HG03066 (cell line): ENCODE measurements around the gene STPG3.
A peak's percentile ranks its signal among the peaks of the same experiment; 100 is the strongest.
"Not testable (repeated sequence)": the region's sequence is repeated elsewhere in the genome, so short reads cannot be mapped to it uniquely, and the experiment has no call there.

Experiments used
- ATAC-seq: cut with Tn5 transposase; IDR thresholded peaks from one replicate; pipeline ENCODE4 v1.9.1; 2021; ENCODE audit warnings: low read depth; ENCODE audit not compliant: unreplicated experiment

Gene STPG3

DNA sequence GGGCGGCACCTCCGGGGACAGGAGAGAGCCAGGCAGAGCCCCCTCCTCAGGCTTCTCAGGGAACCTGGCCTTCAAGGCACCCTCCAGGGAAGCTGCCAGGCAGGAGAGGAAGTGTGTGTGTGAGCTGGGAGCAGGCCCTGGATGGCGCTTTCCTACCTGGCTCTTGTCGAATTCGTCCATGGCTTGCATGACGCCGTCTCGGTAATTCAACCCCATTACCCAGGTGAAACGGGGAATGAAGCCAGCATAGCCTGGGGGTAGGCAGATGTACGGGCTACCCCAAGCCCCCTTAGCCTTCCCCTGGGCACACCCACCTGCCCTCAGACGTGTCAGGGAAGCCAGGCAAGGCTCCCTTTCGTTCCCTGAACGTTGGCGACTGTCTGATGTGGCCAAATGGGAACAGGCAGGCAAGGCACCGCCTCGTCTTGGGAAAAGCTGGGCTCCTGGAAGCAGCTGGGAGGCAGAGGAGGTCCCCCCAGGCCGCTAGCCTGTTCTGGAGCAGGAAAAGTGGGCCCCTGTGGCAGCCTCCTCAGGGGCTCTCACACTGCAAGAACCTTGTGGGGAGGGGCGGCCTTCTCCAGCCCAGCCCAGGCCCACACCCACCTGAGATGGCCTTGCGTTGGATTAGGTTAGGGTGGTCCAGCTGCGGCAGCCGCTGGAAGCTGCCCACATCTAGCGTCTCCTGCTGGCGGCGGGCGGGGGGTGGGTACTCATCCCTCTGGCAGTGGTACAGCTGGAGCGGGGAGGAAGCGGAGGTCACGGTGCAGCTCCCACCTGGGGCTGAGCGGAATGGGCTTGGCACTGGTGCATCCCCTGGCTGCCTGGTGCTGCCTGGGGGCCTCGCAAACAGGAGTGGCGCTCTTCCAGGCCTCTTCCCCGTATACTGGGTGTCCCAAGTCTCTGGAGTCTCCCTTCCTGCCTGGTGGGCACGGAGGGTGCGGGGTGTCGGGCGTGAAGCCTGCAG is 6.3 kb upstream of the STPG3 start:
- ATAC-seq = no peak

DNA sequence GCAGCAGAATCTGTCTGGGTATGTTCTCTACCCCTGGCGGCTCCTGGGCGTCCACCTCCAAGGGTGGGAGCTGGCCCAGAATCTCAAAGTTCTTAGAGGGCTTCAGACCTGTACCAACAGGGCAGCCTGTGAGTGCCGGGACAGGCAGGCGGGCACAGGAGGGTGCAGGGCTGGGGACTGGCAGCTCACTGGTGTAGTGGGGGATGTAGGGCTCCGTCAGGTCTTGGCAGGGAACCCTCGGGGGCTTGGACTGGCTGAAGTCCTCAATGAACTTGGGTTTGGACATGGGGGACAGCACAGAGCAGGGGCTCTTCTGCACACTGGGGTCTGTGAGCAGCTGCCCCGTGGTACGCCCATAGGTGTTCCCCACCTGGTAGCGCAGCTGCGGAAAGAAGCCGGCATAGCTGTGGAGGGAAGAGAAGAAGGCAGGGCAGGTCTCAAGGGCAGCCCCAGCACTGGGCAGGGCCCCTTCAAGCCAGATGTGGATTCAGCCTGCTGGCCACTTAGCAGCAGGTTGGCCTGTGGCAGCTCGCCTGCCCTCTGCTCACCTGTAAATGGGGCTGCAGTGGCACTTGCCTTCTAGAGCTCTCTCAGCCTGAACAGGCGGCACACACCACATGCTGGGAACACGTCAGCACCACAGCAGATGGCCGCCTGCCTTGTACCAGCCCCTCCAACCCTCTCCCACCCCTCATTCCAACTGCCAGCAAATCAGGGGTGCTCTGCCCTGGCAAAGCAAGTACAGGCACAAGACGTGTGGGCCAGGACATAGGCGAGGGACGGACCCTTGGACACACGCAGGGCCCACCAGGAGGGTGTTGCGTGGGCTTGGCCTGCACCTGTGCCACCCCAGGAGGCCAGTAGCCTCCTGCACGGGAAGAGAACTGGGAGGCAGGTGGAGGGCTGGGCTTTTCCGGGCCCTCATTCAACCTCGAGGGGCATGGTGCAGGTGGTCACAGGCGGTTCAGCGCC is 5.3 kb upstream of the STPG3 start:
- no peak for ATAC-seq

DNA sequence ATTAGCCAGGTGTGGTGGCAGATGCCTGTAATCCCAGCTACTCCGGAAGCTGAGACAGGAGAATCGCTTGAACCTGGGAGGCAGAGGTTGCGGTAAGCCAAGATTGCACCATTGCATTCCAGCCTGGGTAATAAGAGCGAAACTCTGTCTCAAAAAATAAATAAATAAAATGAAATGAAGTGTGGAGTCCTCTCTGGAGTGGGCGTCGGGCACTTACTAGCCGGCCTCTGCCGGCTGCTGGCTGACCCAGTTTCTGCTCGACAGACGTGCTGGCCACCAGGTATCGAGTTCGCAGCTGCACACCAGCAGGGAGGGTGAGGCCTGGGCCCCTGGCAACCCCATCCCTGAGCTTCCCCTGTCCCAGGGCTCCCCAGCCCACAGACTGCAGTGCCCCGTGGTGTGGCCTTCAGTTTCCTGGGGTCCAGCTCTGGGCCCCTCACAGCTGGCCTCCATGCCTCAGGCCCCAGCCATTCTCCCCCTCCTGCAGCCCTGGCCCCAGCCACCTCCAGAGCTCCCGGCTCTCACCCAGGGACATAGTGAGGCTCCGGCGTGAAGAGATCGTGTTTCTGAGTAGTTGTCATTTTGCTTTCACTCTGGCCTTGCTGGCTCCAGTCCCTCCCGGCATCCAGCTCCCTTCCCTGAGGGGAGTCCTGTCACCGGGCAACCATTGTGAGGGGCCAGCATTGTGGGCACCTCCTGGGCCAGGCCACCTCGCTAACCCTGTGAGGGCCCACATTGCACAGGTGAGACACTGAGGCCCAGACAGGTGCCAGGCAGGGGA is 3.8 kb upstream of the STPG3 start:
- no peak for ATAC-seq

DNA sequence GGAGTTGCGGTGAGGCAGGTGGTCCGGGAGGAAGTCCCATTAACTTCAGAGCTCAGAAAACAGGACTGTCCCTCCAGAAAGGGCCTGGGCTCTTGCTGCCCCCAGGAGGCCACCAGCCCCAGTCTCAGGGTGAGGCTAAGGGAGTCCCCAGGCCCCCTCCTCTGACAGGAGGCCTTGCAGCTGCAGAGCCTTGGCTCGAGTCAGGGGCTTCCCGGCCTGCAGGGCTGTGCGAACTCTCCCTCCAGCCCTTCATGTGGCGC is 3.2 kb upstream of the STPG3 start:
- no peak for ATAC-seq

DNA sequence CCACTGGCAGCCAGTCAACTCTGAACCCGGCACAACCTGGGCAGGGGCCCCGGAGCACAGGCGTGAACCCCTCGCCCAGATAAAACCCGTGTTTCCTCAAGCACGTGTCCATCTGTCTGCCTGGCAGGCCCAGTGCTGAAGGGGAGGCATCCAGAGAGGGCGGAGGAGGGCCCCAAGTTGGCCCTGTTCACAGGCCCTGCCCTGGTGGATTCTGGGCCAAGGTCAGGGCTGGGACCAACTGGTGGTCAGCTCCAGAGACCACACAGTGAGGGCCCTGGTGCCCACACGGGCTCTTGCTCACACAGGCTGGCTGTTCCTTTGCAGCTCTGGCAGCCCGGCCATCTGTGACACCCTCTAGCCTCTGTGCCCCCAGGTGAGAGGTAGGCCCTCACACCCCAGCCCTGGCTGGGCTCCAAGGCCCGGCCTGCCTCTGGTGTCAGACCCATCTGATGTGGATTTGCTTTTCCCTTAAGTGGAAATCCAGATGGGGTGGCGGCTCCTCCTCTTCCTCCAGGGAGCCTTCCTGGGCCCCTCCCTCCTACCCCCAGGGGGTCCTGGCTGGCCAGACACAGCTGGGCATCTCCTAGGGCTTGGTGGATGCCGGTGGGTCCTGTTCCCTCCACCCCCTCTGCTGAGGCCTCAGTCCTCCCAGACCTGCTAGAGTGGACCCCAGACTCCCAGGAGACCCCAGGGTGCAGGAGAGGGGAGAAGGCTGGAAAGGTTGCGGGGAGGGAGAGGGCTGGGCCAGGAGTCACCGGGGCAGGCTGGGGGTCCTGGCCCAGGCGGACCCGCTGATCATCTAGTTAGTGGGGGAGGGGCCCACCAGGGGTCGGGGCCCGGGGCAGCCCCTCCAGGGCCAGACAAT is 525 bp upstream of the STPG3 start:
- no peak for ATAC-seq

DNA sequence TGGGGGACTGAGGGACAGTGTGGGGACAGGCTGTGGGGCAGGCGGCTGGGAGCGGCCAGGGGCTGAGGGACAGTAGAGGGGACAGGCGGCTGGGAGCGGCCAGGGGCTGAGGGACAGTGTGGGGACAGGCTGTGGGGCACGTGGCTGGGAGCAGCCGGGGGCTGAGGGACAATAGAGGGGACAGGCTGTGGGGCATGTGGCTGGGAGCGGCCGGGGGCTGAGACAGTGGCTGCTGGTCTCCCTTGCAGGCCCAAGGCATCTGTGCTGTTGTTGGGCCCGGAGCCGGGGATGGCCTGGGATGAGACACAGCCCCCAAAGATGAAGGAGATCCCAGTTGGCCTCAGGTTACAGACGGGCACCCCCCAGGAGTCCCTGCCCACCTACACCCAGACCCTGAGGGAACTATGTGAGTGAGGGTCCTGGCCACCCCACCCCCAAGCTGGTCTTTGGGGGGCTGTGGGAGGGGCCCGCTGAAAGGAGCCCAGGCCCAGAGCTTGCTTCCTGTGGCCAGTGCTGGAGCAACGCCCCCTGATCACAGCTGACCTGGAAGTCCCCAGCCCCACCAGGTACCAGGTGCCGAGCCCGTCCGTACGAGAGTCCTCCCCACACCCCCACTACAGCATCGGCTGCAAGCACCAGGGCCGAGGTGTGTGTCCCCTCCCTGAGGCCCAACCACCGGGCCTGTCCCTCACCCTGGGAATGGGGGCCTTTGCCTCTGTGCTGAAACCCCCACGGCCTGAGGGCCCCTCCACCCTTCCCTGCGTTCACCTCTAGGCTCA is 593 bp downstream of the STPG3 start:
- ATAC-seq = no peak

DNA sequence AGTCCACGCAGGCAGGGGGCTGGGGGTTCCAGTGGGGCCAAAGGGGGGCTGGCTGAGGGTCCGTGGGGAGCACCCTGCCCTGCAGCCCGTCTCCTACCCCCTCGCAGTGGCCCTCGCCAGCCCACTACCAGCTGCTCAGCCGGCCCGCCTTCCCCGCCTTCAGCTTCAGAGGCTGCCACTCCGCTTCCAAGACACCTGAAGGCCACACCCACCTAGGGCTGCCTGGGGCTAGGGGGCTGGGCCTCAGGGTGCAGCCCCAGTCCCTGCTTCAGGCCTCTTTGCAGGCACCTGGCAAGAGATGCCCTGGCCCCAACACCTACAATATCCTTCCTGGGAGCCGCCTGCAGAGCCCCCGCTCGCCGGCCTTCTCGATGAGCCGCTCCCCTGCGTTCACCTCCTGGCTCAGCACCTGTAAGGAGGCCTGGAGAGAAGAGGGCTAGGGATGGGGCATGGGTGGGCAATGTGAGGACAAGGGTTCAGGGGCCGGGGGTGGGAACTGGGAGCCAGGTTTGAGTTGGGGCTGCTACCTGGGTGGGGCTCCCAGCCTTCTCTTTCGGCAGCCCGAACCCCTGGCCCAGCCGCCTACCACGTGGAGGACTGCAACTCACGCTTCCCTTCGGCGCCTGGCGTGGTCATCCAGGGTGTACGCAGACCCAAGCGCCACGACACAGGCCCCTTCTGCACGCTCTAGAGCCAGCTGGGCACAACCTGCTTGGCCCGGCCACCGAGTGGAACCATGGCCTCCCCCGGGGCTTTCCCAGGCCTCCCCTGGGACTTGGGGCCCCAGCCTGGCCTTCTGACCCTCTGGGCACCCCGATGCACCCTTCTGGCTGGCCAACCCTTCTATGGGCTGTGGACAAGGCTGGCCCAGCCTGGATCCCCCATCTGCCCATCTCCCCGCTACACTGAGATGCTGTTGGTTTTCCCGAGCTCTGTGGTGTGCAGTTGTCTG is 1.7 kb downstream of the STPG3 start:
- no peak for ATAC-seq

DNA sequence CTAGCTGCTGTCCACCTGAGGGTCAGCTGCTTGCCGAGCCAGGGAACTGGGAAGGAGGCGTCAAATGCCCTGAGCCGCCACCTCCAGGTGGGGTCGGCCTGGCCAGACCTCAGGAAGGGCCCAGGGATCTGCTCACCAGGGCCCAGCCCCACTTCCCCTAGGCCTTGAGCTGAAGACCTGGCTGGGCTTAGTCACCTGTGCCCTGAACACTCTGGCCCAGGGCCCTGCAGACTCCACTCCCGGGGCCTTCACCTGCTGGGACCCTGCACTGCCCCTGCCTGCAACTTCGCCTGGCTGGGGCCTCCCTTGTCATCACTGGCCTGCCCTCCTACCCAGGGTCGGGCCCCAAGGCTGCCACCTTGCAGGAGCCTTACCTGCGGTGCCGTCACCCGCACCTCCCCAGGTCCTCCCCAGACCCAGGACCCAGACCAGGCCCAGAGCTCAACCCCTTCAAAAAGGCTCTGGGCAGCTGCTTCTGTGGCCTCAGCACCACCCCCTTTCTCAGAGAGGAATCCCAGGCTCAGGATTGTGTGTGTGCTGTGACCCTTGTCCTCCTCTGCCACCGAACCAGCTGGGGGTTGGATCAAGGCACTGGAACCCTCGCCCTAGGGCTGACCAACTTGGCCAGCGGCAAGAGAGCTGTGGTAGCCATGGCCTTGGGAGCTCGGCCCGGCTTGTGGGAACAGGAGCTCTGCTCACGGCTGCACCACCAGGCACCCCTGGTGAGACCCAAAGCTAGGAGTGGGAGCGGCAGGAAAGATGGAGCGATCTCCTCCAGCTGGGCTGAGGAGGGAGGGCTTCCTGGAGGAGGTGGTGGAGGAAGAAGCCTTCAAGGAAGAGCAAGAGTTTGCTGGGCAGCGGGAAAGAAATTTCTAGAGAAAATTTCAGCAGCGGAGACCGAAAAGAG is 2.9 kb downstream of the STPG3 start:
- ATAC-seq = no peak

DNA sequence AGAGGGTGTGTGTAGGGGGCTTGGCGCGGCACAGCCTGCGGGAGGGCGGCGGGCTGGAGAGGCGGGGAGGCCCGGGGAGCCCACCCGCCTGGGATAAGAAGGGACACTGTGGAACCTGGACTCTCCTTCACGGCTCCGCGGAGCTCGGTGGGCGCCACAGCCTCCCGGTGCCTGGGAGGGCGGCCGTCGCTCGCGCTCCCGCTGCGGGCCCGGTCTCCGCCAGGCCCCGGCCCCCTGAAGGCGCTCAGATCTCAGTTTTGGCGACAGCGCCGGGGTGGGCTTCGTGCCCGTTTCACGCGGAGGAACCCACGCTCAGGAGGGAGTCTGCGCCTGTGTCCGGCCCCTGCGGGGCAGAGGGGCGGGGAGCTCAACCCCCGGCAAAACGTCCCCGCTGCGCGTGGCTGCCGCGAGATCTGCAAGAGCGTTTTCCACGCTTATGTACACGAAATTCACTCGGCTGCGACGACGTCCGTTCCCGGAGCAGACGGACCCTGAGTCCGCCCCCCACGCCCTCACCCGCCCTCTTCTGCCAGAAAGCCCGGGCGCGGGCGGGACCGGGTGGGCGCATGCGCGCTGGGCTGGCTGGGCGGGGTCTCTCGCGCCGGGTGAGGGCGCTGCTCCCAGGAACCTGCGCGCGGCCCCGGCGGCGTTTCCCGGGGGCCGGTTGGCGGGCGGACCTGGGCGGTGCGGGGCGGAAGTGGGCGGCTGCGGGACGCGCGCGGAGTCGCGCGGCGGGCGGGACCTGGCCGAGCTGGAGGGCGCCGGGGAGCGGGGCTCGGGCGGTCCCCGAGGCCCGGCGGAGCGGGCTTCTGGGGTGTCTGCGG is 3.8 kb downstream of the STPG3 start, which contains the start of gene NELFB:
Gene NELFB, plus strand, starts transcription at position 704 of the 824 bp plus-strand sequence.
- ATAC-seq = peak; percentile 70

DNA sequence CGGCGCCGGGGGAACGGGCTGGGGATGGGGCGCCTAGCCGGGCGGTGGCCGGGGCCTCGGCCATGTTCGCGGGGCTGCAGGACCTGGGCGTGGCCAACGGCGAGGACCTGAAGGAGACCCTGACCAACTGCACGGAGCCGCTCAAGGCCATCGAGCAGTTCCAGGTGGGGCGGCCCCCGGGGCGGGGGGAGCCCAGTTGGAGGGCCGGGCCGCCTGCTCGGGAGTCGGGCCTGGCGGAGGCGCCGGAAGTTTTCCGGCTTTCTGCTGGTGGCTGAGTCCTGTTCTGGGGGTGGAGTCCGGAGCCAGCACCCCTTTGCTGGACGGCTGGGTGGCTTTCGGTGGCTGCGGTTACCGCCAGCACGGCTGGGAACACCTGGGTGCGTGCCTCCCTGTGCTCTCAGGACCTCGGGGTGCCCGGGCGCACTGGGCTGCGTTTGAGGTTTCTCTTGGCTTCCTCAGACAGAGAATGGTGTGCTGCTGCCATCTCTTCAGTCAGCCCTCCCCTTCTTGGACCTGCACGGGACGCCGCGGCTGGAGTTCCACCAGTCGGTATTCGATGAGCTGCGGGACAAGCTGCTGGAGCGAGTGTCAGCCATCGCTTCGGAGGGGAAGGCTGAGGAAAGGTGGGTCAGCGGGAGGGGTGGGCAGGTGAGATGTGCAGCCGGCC is 4.5 kb downstream of the STPG3 start:
- no peak for ATAC-seq

DNA sequence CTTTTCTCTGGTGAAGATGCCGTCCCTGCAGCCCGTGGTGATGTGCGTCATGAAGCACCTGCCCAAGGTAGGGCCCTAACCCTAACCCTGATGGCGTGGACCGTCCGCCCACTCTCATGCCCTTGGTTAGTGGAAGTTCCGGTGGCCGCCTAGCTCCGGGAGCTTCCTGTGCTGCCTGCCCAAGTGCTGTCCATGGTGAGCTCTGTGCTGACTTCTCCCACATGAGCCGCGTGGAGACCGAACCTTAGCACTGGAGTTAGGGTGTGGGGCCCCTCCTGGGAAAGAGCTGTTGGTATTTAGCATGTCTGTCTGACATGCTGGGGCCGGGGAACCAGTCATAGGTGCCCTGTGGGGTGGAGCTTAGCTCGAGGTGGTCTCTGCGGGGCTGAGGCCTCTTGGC is 5.3 kb downstream of the STPG3 start:
- ATAC-seq = no peak

DNA sequence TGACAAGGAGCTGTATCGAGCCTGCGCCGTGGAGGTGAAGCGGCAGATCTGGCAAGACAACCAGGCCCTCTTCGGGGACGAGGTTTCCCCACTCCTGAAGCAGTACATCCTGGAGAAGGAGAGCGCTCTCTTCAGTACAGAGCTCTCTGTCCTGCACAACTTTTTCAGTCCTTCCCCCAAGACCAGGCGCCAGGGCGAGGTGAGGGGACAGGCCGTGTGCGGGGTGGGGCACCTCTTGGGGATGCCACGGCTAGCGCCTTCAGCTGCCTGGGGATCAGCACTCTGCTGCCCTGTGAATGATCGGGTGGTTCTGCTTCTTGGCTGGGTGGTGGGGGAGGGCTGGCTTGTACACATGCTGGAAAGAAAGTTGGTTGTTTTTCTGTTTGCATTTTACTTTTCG is 5.8 kb downstream of the STPG3 start:
- no peak for ATAC-seq

DNA sequence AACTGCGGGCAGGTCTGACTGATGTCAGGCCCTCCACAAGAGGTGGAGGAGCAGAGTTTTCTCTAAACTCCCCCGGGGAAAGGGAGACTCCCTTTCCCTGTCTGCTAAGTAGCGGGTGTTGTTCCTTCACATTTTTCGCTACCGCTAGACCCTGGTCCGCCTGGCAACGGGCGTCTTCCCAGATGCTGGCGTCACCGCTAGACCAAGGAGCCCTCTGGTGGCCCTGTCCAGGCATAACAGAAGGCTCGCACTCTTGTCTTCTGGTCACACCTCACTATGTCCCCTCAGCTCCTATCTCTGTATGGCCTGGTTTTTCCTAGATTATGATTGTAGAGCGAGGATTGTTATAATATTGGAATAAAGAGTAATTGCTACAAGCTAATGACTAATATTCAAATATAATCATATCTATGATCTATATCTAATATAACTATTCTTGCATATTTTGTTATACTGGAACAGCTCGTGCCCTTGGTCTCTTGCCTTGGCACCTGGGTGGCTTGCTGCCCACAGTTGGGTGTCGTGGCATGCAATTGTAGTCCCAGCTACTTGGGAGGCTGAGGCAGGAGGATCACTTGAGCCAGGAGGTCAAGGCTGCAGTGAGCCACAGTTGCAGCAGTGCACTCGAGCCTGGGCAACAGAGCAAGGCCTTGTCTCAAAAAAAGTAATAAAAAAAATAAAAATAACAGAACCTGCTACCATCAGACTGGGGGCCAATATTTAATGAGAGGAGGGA is 11.3 kb downstream of the STPG3 start:
- not testable (repeated sequence) for ATAC-seq

DNA sequence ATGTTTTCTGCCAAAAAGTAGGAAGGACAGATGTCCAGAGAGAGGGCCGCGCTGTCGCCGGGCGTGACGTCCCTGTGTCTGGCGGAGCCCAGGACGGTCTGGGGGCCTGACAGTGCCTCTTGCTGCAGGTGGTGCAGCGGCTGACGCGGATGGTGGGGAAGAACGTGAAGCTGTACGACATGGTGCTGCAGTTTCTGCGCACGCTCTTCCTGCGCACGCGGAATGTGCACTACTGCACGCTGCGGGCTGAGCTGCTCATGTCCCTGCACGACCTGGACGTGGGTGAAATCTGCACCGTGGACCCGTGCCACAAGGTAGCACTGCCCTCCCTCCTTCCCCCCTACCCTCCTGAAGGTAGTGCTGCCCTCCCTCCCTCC is 11.8 kb downstream of the STPG3 start:
- no peak for ATAC-seq

DNA sequence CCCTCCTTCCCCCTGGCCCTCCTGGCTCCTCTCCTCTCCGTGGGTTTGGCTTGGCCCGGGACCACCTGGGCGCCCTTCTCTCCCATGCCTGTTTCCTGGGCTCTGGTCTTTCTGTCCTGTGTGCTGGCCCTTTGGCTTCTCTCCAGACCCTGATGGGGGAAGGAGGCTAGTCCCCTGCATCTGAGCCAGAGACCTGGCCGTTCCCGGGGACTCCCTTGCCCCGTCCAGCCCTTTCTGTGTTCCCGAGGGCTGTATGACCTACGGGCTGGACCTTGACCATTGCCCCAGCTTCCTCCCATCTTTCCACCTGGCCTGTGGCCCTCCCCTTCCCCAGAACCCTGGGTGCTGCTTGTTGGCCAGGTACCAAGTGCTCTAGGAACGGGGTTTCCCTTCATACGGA is 12.4 kb downstream of the STPG3 start:
- no peak for ATAC-seq
